GM12878 (cell line): ENCODE results near the gene TRIM62.

Source experiments
- ATF3 ChIP-seq: IDR thresholded peaks from 2 replicates; pipeline ENCODE4 v1.6.1; 2011; ENCODE audit warnings: low read depth, mild to moderate bottlenecking, low read length, moderate library complexity, borderline replicate concordance; ENCODE audit errors: extremely low read depth
- BACH1 ChIP-seq: fragments of 450-650 bp; IDR thresholded peaks from 2 replicates; pipeline ENCODE4 v1.6.1; 2017; ENCODE audit warnings: mild to moderate bottlenecking, borderline replicate concordance
- BHLHE40 ChIP-seq, 2 experiments: fragments of 450-650 bp in 1 of 2; IDR thresholded peaks; 2 replicates each; pipeline ENCODE4 v1.6.1; 2011 to 2017; ENCODE audit warnings: low read depth in 2 of 2, borderline replicate concordance in 1 of 2, improper control_type of control experiment in 1 of 2, low read length in 1 of 2, mild to moderate bottlenecking in 1 of 2
- CBX5 ChIP-seq: sonication (generic); IDR thresholded peaks from 2 replicates; pipeline ENCODE4 v1.6.1; 2016; ENCODE audit warnings: low read depth, moderate library complexity, mild to moderate bottlenecking, inconsistent platforms
- CHD2 ChIP-seq: IDR thresholded peaks from 2 replicates; pipeline ENCODE4 v1.6.1; 2011; ENCODE audit warnings: low read depth, low read length, improper control_type of control experiment, borderline replicate concordance
- CREB1 ChIP-seq: IDR thresholded peaks from 2 replicates; pipeline ENCODE4 v1.6.1; 2012; ENCODE audit warnings: low read depth, mild to moderate bottlenecking, inconsistent platforms
- CTCF ChIP-seq, 3 experiments: IDR thresholded peaks in 2 of 3; conservative IDR thresholded peaks in 1 of 3; 2 replicates each; pipeline ENCODE4 v1.5.1; 2011; ENCODE audit warnings: low read depth in 3 of 3, low read length in 3 of 3, mild to moderate bottlenecking in 3 of 3, control low read depth in 2 of 3, moderate library complexity in 2 of 3, inconsistent platforms in 1 of 3, mixed read lengths in 1 of 3; ENCODE audit not compliant: control insufficient read depth in 2 of 3, insufficient read depth in 1 of 3; ENCODE audit errors: extremely low read depth in 1 of 3
- EP300 ChIP-seq, 2 experiments: fragments of 150-350 bp in 1 of 2; IDR thresholded peaks; 2 replicates each; pipeline ENCODE4 v1.6.1; 2011 to 2012; ENCODE audit warnings: low read depth in 2 of 2, low read length in 2 of 2, borderline replicate concordance in 1 of 2, improper control_type of control experiment in 1 of 2, inconsistent platforms in 1 of 2; ENCODE audit not compliant: control insufficient read depth in 1 of 2
- JUND ChIP-seq: IDR thresholded peaks from 2 replicates; pipeline ENCODE4 v1.6.1; 2012; ENCODE audit warnings: low read depth, mild to moderate bottlenecking, low read length, improper control_type of control experiment, moderate library complexity
- POLR2A ChIP-seq: IDR thresholded peaks from 2 replicates; pipeline ENCODE4 v1.6.1; 2011; ENCODE audit warnings: low read depth, mild to moderate bottlenecking, low read length
- POLR2AphosphoS5 ChIP-seq: IDR thresholded peaks from 2 replicates; pipeline ENCODE4 v1.6.1; 2011; ENCODE audit warnings: mild to moderate bottlenecking, low read length, inconsistent platforms
- TBL1XR1 ChIP-seq: IDR thresholded peaks from 2 replicates; pipeline ENCODE4 v1.6.1; 2012; ENCODE audit warnings: low read depth, low read length, improper control_type of control experiment
- YY1 ChIP-seq: IDR thresholded peaks from 2 replicates; pipeline ENCODE4 v1.6.1; 2011; ENCODE audit warnings: low read depth, mild to moderate bottlenecking, low read length
- ZZZ3 ChIP-seq: IDR thresholded peaks from 2 replicates; pipeline ENCODE4 v1.6.1; 2011; ENCODE audit warnings: low read depth; ENCODE audit not compliant: control insufficient read depth, insufficient read length

DNA sequence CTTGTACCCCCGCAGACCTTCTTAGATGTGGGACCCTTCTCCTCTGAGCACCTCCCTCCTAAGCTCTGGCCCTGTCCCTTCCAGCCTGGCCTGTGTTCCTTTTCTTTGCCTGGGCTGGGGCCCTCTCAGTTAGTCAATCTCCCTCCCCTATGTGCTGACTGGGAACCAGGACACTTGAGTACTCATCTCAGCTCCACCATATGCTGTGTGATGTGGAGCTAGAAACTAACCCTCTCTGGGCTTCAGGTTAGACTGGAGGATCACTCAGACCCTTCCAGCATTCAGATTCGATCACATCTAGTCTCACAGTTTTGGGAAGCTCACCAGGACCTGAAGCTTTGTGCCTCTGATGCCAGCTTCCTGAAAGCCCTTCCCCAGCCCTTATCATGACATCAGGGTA, 40.6 kb downstream of the TRIM62 start:
- TF ChIP-seq CREB1 = no peak
- TF ChIP-seq CBX5 = no peak
- TF ChIP-seq CTCF (IDR thresholded peaks at IDR 0.05 in 2 of 3, conservative IDR thresholded peaks at IDR 0.05 in 1 of 3; ENCODE audit: control insufficient read depth in 2 of 3, extremely low read depth in 1 of 3, insufficient read depth in 1 of 3, low read depth in 3 of 3, low read length in 3 of 3) = no peak
- TF ChIP-seq ZZZ3 = no peak
- no peak for TF ChIP-seq EP300 (IDR thresholded peaks at IDR 0.05; ENCODE audit: borderline replicate concordance in 1 of 2, control insufficient read depth in 1 of 2, low read depth in 2 of 2, low read length in 2 of 2)
- TF ChIP-seq CHD2 = no peak
- TF ChIP-seq POLR2A = no peak
- no peak for TF ChIP-seq ATF3
- TF ChIP-seq TBL1XR1 = no peak
- no peak for TF ChIP-seq POLR2AphosphoS5
- no peak for TF ChIP-seq YY1
- no peak for TF ChIP-seq BHLHE40 (IDR thresholded peaks at IDR 0.05; ENCODE audit: borderline replicate concordance in 1 of 2, low read depth in 2 of 2, low read length in 1 of 2)
- TF ChIP-seq JUND = no peak
- TF ChIP-seq BACH1 = no peak
